ENCODE data around the gene RGL3.

RGL3 gene

DNA sequence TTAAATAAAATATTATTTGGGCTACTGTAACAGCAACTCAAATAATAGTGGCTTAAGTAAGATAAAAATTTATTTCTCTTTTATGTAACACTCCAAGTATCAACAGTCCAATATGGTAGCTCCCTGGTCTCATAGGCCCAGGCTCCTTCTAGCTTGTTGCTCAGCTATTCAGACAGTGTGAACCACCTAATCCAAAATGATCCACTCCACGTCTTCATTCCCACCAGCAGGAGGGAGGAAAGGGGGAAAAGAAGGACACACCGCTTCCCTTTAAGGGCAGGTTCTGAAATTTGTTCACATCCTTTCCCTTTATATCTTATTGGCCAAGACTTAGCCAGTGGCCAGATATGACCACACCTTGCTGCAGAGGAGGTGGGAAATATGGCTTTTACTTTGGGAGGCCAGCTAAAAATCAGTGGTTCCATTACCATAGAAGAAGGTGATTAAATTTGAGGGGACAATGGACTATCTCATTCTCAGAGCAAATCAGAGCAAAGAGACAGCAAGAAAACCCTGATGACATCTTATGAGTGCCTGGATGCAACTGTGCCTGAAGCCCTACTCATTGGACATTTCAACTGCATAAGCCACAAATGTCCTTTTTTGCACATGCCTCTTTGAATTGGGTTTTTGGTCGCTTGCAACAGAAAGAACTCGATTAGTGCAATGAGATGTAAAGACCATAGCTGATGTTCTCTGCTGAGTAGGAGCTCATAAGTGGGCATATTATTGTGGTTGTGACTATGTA is 28.0 kb downstream of the RGL3 start:
- no peak overlapping the region for H2AK5ac ChIP-seq (ENCODE audit: low read depth, low read length)
- no CpG with 5 or more reads among the region's 4 CpGs for WGBS, 2 donors (ENCODE audit: extremely low coverage in 2 of 2, insufficient read length in 2 of 2, insufficient replicate concordance in 1 of 2)
- no peaks in the 10 kb centered on the region for H3K36me3 ChIP-seq (replicated peaks in 1 of 2; ENCODE audit: control insufficient read depth in 2 of 2, insufficient read depth in 2 of 2, low read length in 2 of 2)

DNA sequence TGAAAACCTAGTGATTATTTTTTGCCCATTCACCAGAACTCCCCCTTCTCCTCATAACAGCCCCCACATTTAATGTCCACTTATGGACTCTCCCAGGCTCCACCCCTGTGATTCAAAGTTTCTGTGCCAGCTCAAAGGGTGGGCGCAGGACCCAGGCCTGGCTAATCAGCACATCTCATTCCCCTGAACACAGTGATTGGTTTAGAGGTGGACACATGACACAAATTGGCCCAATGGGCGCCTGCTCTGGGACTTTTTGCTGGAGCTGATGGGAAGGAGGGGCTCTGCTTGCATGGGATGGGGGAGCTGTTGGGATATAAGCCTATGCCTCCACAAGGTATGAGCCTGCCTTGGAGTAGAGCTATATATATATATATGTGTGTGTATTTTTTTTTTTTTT is 28.8 kb downstream of the RGL3 start:
- Histone ChIP-seq H3K18ac (ENCODE audit: low read length) (no peak overlapping the region), H3K27ac (replicated peaks; ENCODE audit: low read length) (no peak overlapping the region), H3K27me3 (ENCODE audit: control insufficient read depth in 3 of 3, insufficient read depth in 3 of 3, low read depth in 1 of 3, low read length in 3 of 3) (no peaks in the 10 kb centered on the region), H2BK120ac (ENCODE audit: low read depth, low read length) (no peak overlapping the region), H4K8ac (ENCODE audit: low read depth, low read length) (no peak overlapping the region), H2BK5ac (ENCODE audit: low read length) (no peak overlapping the region), H2BK15ac (ENCODE audit: low read length) (no peak overlapping the region), H3K23ac (ENCODE audit: low read depth, low read length, poor library complexity) (no peak overlapping the region), H2AK5ac (ENCODE audit: low read depth, low read length) (no peak overlapping the region), H3K79me1 (ENCODE audit: low read depth, low read length) (no peaks in the 10 kb centered on the region), H3K4me3 (ENCODE audit: low read length in 2 of 2) (no peak overlapping the region), H3K9ac (ENCODE audit: low read depth, low read length, poor library complexity) (no peak overlapping the region), H4K91ac (ENCODE audit: low read depth, low read length, poor library complexity) (no peak overlapping the region), H3K14ac (ENCODE audit: low read length) (no peak overlapping the region), H2BK12ac (ENCODE audit: low read length) (no peak overlapping the region), H3K4me2 (ENCODE audit: insufficient read depth, low read length, poor library complexity, severe bottlenecking) (no peak overlapping the region), H3K4me1 (ENCODE audit: control insufficient read depth in 2 of 2, insufficient read depth in 1 of 2, low read depth in 1 of 2, low read length in 2 of 2) (no peaks in the 10 kb centered on the region), H3K4ac (ENCODE audit: low read length) (no peak overlapping the region), H3K36me3 (replicated peaks in 1 of 2; ENCODE audit: control insufficient read depth in 2 of 2, insufficient read depth in 2 of 2, low read length in 2 of 2) (no peaks in the 10 kb centered on the region), H2AFZ (ENCODE audit: low read length) (no peak overlapping the region), H3K9me3 (replicated peaks in 1 of 2; ENCODE audit: control insufficient read depth in 2 of 2, insufficient read depth in 1 of 2, low read depth in 1 of 2, low read length in 2 of 2) (peaks cover 1 to 4% of the 10 kb centered on the region in 2 donors)
- no peak for DNase-seq (ENCODE audit: low spot score)
- WGBS, 2 donors (ENCODE audit: extremely low coverage in 2 of 2, insufficient read length in 2 of 2, insufficient replicate concordance in 1 of 2) = no CpG with 5 or more reads among the region's 2 CpGs

More for the DNA sequence above, 28.0 kb downstream of the RGL3 start:
- Histone ChIP-seq H3K18ac (ENCODE audit: low read length) (no peak overlapping the region), H3K27me3 (ENCODE audit: control insufficient read depth in 3 of 3, insufficient read depth in 3 of 3, low read depth in 1 of 3, low read length in 3 of 3) (no peaks in the 10 kb centered on the region), H2BK15ac (ENCODE audit: low read length) (no peak overlapping the region), H3K23ac (ENCODE audit: low read depth, low read length, poor library complexity) (no peak overlapping the region), H2BK12ac (ENCODE audit: low read length) (no peak overlapping the region), H3K9me3 (replicated peaks in 1 of 2; ENCODE audit: control insufficient read depth in 2 of 2, insufficient read depth in 1 of 2, low read depth in 1 of 2, low read length in 2 of 2) (peaks cover 1 to 4% of the 10 kb centered on the region in 2 donors), H3K14ac (ENCODE audit: low read length) (no peak overlapping the region), H2BK5ac (ENCODE audit: low read length) (no peak overlapping the region), H3K4me1 (ENCODE audit: control insufficient read depth in 2 of 2, insufficient read depth in 1 of 2, low read depth in 1 of 2, low read length in 2 of 2) (no peaks in the 10 kb centered on the region), H3K4me2 (ENCODE audit: insufficient read depth, low read length, poor library complexity, severe bottlenecking) (no peak overlapping the region), H3K9ac (ENCODE audit: low read depth, low read length, poor library complexity) (no peak overlapping the region), H2AFZ (ENCODE audit: low read length) (no peak overlapping the region), H2BK120ac (ENCODE audit: low read depth, low read length) (no peak overlapping the region), H3K79me1 (ENCODE audit: low read depth, low read length) (no peaks in the 10 kb centered on the region), H3K27ac (replicated peaks; ENCODE audit: low read length) (no peak overlapping the region), H4K8ac (ENCODE audit: low read depth, low read length) (no peak overlapping the region), H4K91ac (ENCODE audit: low read depth, low read length, poor library complexity) (no peak overlapping the region), H3K4ac (ENCODE audit: low read length) (no peak overlapping the region), H3K4me3 (ENCODE audit: low read length in 2 of 2) (no peak overlapping the region)
- DNase-seq (ENCODE audit: low spot score) = no peak

- no peak overlapping the region for H2BK5ac ChIP-seq (ENCODE audit: low read length)
- DNase-seq (ENCODE audit: low spot score) = no peak
These were observed 31.7 kb downstream of the RGL3 start for GRCh38 chr19:11387162-11388034.

GRCh38 chr19:11384778-11385129 is 34.4 kb downstream of the RGL3 start:
- WGBS, 2 donors (ENCODE audit: extremely low coverage in 2 of 2, insufficient read length in 2 of 2, insufficient replicate concordance in 1 of 2) = no CpG with 5 or more reads among the region's 5 CpGs
- no peak overlapping the region for H2BK12ac ChIP-seq (ENCODE audit: low read length)

More at GRCh38 chr19:11387162-11388034, 31.7 kb downstream of the RGL3 start:
- no peak overlapping the region for H3K18ac ChIP-seq (ENCODE audit: low read length)
- no peak overlapping the region for H3K4me2 ChIP-seq (ENCODE audit: insufficient read depth, low read length, poor library complexity, severe bottlenecking)
- H2BK12ac ChIP-seq (ENCODE audit: low read length) = no peak overlapping the region
- H3K36me3 ChIP-seq (replicated peaks in 1 of 2; ENCODE audit: control insufficient read depth in 2 of 2, insufficient read depth in 2 of 2, low read length in 2 of 2) = no peaks in the 10 kb centered on the region
- H2BK15ac ChIP-seq (ENCODE audit: low read length) = no peak overlapping the region
- no peaks in the 10 kb centered on the region for H3K79me1 ChIP-seq (ENCODE audit: low read depth, low read length)
- H4K91ac ChIP-seq (ENCODE audit: low read depth, low read length, poor library complexity) = no peak overlapping the region
- no peak overlapping the region for H2AFZ ChIP-seq (ENCODE audit: low read length)
- no peak overlapping the region for H2AK5ac ChIP-seq (ENCODE audit: low read depth, low read length)
- WGBS, 2 donors (ENCODE audit: extremely low coverage in 2 of 2, insufficient read length in 2 of 2, insufficient replicate concordance in 1 of 2) = no CpG with 5 or more reads among the region's 19 CpGs
- H3K23ac ChIP-seq (ENCODE audit: low read depth, low read length, poor library complexity) = no peak overlapping the region
- H3K27me3 ChIP-seq (ENCODE audit: control insufficient read depth in 3 of 3, insufficient read depth in 3 of 3, low read depth in 1 of 3, low read length in 3 of 3) = peaks cover 8 to 17% (median 8%) of the 10 kb centered on the region in 3 experiments
- no peak overlapping the region for H4K8ac ChIP-seq (ENCODE audit: low read depth, low read length)
- H3K14ac ChIP-seq (ENCODE audit: low read length) = no peak overlapping the region
- H3K4me3 ChIP-seq (ENCODE audit: low read length in 2 of 2) = no peak overlapping the region
- no peak overlapping the region for H3K9ac ChIP-seq (ENCODE audit: low read depth, low read length, poor library complexity)
- no peak overlapping the region for H2BK120ac ChIP-seq (ENCODE audit: low read depth, low read length)
- no peak overlapping the region for H3K4ac ChIP-seq (ENCODE audit: low read length)
- peaks cover 3 to 4% of the 10 kb centered on the region in 2 donors for H3K9me3 ChIP-seq (replicated peaks in 1 of 2; ENCODE audit: control insufficient read depth in 2 of 2, insufficient read depth in 1 of 2, low read depth in 1 of 2, low read length in 2 of 2)
- H3K27ac ChIP-seq (replicated peaks; ENCODE audit: low read length) = no peak overlapping the region
- peaks cover 1 to 7% of the 10 kb centered on the region in 2 donors for H3K4me1 ChIP-seq (ENCODE audit: control insufficient read depth in 2 of 2, insufficient read depth in 1 of 2, low read depth in 1 of 2, low read length in 2 of 2)

More at GRCh38 chr19:11384778-11385129, 34.4 kb downstream of the RGL3 start:
- no peak overlapping the region for H2BK15ac ChIP-seq (ENCODE audit: low read length)
- H3K9me3 ChIP-seq (replicated peaks in 1 of 2; ENCODE audit: control insufficient read depth in 2 of 2, insufficient read depth in 1 of 2, low read depth in 1 of 2, low read length in 2 of 2) = peaks cover 0 to 1% of the 10 kb centered on the region in 2 donors
- peaks cover 8 to 22% (median 8%) of the 10 kb centered on the region in 3 experiments for H3K27me3 ChIP-seq (ENCODE audit: control insufficient read depth in 3 of 3, insufficient read depth in 3 of 3, low read depth in 1 of 3, low read length in 3 of 3)
- H3K14ac ChIP-seq (ENCODE audit: low read length) = no peak overlapping the region
- no peak overlapping the region for H2BK5ac ChIP-seq (ENCODE audit: low read length)
- H2AFZ ChIP-seq (ENCODE audit: low read length) = no peak overlapping the region
- H3K4ac ChIP-seq (ENCODE audit: low read length) = no peak overlapping the region
- no peak for DNase-seq (ENCODE audit: low spot score)
- H2AK5ac ChIP-seq (ENCODE audit: low read depth, low read length) = no peak overlapping the region
- no peak overlapping the region for H3K18ac ChIP-seq (ENCODE audit: low read length)
- H4K91ac ChIP-seq (ENCODE audit: low read depth, low read length, poor library complexity) = no peak overlapping the region
- no peak overlapping the region for H3K23ac ChIP-seq (ENCODE audit: low read depth, low read length, poor library complexity)
- H3K9ac ChIP-seq (ENCODE audit: low read depth, low read length, poor library complexity) = no peak overlapping the region
- peaks cover 6 to 11% of the 10 kb centered on the region in 2 donors for H3K4me1 ChIP-seq (ENCODE audit: control insufficient read depth in 2 of 2, insufficient read depth in 1 of 2, low read depth in 1 of 2, low read length in 2 of 2)
- H2BK120ac ChIP-seq (ENCODE audit: low read depth, low read length) = no peak overlapping the region
- H3K4me3 ChIP-seq (ENCODE audit: low read length in 2 of 2) = no peak overlapping the region
- H3K27ac ChIP-seq (replicated peaks; ENCODE audit: low read length) = no peak overlapping the region
- no peaks in the 10 kb centered on the region for H3K79me1 ChIP-seq (ENCODE audit: low read depth, low read length)
- no peaks in the 10 kb centered on the region for H3K36me3 ChIP-seq (replicated peaks in 1 of 2; ENCODE audit: control insufficient read depth in 2 of 2, insufficient read depth in 2 of 2, low read length in 2 of 2)
- no peak overlapping the region for H3K4me2 ChIP-seq (ENCODE audit: insufficient read depth, low read length, poor library complexity, severe bottlenecking)
- H4K8ac ChIP-seq (ENCODE audit: low read depth, low read length) = no peak overlapping the region

All from neuronal stem cell (in vitro differentiated cells).